CD4-positive, alpha-beta T cell treated with Interleukin-6 for 4 hours (primary cell): ENCODE measurements around the gene NKX2-4.

ENCODE experiments used
- DNase-seq: peaks from one replicate; pipeline ENCODE4 v3.0.0-alpha.2; 2020; ENCODE audit warnings: mixed read lengths

NKX2-4 gene

GRCh38 chr20:21358737-21359136 lies 38.6 kb downstream of the NKX2-4 start:
- DNase-seq: no peak

GRCh38 chr20:21357844-21358243 lies 39.5 kb downstream of the NKX2-4 start:
- no peak for DNase-seq

- DNase-seq: no peak
Measured at GRCh38 chr20:21356386-21356785, 40.9 kb downstream of the NKX2-4 start.

GRCh38 chr20:21355981-21356380 lies 41.3 kb downstream of the NKX2-4 start:
- no peak for DNase-seq

- DNase-seq: no peak
Measured at GRCh38 chr20:21353236-21353635, 44.1 kb downstream of the NKX2-4 start.

- no peak for DNase-seq
Measured at GRCh38 chr20:21352703-21353102, 44.6 kb downstream of the NKX2-4 start.
